Amygdala (tissue), 56 donors: ENCODE measurements around the gene MGMT.
A peak's percentile ranks its signal among the peaks of the same experiment; 100 is the strongest.

Source experiments
- DNase-seq, 56 donors: peaks; one replicate each; lab custom pipeline; 2025; lab: John Stamatoyannopoulos, UW

The MGMT gene

GRCh38 chr10:129742742-129743550 is 275.9 kb downstream of the MGMT start:
- DNase-seq = no peak

- DNase-seq = no peak
Measured at GRCh38 chr10:129743738-129744133, 276.7 kb downstream of the MGMT start.

GRCh38 chr10:129744134-129745111 is 277.4 kb downstream of the MGMT start:
- no peak for DNase-seq

DNA sequence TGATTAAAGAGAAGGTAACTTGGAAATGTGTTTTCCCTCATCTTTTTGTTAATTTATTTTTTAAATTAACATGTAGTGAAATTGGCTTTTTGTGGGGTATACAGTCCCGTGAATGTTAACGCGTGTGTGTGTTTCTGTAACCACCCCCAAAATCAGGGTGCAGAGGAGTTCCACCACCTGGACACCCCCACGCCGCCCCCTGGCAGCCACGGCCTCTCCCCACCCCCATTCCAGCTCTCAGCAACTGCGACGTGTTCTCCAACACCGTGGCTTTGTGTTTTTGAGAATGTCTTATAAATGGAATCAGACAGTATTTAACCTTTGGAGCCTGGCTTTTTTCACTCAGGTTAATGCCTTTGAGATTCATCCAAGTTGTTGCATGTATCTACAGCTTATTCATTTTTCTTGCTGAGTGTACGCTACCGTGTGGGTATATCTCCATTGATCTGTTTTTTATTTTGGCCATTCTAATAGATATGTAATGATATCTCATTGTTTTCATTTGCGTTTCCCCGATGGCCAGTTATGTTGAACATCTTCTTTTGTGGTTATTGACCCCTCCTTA is 278.2 kb downstream of the MGMT start:
- no peak for DNase-seq

DNA sequence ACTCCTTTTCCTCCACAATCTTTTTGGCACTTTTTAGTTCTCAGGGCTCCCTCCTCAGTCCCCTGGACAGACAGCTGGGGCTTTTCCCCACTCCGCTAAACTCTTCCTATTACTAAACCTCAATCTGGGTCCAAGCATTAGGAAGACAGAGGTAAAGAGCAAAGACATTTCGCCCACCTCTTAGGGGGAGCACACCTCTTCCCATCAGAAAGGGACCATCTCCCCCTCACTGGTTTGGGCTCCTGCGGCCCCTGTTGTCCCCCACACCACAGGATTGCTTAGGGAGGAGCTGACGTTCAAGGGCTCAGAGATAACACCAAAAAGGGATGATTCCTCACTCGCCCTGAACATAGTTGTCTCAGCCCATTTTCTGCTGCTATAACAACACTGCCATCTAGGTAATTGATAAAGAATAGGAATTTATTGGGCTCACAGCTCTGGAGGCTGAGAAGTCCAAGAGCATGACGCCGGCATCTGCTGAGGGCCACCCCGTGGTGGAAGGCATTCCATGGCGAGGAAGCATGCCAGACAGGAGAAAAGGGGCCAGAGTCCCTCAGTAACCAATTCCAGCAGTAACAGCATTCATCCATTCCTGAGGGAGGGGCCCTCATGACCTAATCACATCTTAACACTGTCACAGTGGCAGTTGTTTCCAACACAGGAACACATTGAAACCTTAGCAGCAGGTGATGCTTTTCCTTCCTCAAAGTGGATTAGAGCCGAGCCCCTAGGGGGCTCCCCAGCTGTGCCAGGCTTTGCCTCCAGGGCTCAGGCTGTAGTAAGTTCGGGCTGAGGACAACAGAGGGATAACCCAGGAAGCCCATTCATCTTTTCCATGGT is 287.4 kb downstream of the MGMT start:
- DNase-seq = no peak

GRCh38 chr10:129755158-129755591 is 288.1 kb downstream of the MGMT start:
- no peak for DNase-seq

DNA sequence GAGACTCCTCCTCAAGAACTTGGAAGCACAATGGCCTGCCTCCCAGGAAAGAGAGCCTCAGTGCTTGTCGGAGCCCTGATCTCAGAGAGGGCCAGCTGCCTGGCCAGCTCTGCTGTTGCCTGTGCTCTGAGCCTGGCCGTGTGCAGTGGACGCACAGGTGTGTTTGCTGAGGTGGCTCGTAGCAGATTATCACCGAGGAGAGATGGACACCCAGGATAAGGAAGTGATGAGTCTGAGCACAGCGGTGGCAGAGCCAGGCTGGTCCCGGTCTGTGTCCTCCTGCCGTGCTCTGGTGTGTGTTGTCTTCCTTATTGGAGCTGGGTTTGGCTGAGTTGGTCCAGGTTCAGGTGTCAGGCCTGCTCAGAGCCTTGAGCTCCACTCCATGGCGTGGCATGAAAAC is 288.6 kb downstream of the MGMT start:
- no peak for DNase-seq

DNA sequence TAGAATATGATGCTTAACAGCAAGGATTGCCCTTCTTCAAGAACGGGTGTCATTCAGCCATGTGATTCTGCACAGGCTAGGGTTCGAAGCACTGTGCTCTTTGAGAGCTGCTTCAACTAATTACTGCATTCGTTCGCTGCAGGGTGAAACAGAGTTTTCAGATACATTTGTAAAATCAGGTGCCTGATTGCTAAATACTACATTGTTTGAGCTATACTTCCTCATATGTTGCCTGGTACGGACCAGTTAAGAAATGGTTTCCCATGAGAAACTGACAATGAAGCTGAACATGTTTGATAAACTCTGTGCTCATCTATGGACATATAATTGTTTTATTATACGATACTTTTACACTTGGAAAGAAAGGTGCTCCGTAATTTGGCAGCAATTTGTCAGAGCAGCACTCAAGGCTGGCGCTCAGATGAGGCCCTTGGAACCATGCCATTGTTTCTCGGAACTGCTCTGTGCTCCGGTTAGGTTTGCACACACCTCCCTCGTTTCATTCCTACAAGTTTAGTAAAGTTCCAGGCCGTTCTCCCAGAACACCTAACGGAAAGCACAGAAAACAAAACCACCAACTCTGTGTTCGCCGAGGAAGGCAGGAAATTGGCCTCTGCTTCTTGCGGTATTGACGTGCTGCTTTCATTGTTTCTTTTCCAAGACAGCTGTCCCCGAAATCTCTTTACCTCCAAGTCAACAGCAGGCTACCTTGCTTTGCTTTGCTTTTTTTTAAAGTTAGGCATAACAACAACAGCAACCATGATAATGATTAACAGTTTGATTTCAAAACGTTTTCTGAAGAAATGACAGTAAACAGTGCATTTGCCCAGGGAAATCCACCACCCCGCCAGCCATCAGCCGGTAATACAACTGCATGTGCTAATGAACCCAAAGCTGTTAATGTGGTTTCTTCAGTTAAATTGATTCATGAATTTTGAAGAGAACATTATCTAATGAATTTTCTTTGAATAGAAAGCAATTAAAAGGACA is 290.2 kb downstream of the MGMT start:
- peak in 3 of 56 donors; percentile 9 to 21 (median 17) for DNase-seq

GRCh38 chr10:129758207-129759021 is 291.4 kb downstream of the MGMT start:
- DNase-seq = peak in 8 of 56 donors; percentile 9 to 38 (median 12)

GRCh38 chr10:129759214-129760002 is 292.4 kb downstream of the MGMT start:
- peak in 1 of 56 donors; percentile 11 for DNase-seq

GRCh38 chr10:129760003-129760315 is 292.9 kb downstream of the MGMT start:
- DNase-seq = no peak

DNA sequence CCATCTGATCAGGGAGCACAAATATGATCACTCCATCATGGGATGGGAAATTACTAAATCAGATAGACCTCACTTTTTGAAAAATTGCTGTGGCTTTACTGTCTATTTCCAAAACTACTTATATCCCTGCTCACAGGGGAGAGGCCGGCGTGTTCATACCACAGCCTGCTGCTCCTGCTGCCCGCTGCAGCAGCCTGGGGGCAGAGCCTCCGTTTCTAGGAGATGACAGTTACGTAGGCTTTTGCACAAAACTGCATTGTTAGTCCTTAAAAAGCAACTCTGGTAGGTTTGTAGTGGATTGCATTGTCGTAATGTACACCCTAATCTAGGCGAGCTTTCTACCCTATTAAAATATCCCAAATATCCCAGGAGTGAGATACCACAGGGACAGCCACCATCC is 293.4 kb downstream of the MGMT start:
- no peak for DNase-seq

GRCh38 chr10:129761197-129761972 is 294.3 kb downstream of the MGMT start:
- no peak for DNase-seq

DNA sequence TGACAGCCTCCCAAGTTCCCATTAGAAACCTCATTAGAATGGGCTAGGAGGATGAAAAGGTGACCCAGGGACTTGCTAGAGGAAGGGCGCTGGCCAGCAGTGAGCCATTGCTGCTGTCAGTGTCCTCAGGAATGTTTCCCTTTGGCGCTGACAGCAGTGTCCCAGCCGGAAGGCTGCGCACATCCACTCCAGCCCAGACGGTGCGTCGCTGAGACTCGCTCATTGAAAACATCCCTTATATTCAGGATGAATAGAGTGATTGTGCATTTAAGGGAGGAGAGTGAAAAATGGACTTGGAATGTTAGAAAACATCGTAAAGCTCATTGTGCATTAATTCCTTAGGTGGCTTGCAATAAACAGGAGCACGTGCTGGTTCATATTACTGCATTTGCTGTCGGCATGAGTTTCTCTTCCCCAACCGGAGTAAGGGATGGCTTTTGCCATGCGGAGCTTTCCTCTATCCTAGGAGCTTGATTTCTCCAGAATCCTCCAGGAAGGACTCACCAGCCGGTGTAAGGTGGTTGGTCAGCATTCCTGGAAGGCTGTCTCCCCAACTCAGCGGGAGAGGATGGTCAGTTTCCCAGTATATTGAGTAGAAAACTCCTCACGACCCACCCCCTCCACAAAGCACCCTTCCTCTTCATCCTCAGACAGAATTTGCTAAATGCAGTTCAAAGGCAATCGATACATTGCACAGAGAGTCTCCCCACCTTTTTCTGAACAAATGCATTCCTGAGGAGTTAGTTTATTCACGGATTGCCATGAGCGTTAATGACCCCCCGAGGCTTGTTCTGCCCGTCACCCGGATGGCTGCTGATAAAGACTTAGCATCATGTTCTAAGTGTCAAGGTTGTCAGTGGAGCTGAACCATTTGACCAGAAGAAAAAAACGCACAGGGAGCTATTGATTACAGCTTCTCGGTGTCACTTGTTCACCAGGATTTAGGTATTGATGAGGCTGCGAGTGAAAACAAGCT is 295.2 kb downstream of the MGMT start:
- DNase-seq = no peak
